Measurements from ENCODE around the gene ITPRIPL1. TPM values are rescaled to one million over a fixed set of nuclear protein-coding genes. Genes with fewer than 3 reads are reported as not detected.
A peak's percentile ranks its signal among the peaks of the same experiment; 100 is the strongest.

Gene ITPRIPL1
- total and polyA plus RNA-seq, 8 donors, result 1.3 to 6.1 (median 5.0) TPM

GRCh38 chr2:96353032-96353561 is 28.0 kb downstream of the ITPRIPL1 start:
- ATAC-seq (no peak), DNase-seq (no peak)
- H3K4me3 ChIP-seq, result no peak overlapping the region
- H3K36me3 ChIP-seq, result peaks cover 0 to 39% of the 10 kb centered on the region in 2 donors
- H3K27me3 ChIP-seq, result no peaks in the 10 kb centered on the region
- peak overlapping the region; percentile 26 to 50 for H3K27ac ChIP-seq
- no peaks in the 10 kb centered on the region for H3K9me3 ChIP-seq
- intact Hi-C loops (cut with DNase I), result no loop called here
- TF ChIP-seq CTCF (IDR thresholded peaks at IDR 0.05), result no peak
- H3K4me1 ChIP-seq, result peaks cover 0 to 8% of the 10 kb centered on the region in 2 donors

- intact Hi-C loops (cut with DNase I), result no loop called here
- no peak for TF ChIP-seq CTCF (IDR thresholded peaks at IDR 0.05)
- H3K36me3 ChIP-seq, result peaks cover 0 to 39% of the 10 kb centered on the region in 2 donors
- H3K27ac ChIP-seq, result peak overlapping the region; percentile 26 to 50
- H3K4me3 ChIP-seq, result no peak overlapping the region
- H3K27me3 ChIP-seq, result no peaks in the 10 kb centered on the region
- DNase-seq (no peak), ATAC-seq (peak; percentile 53)
- peaks cover 0 to 8% of the 10 kb centered on the region in 2 donors for H3K4me1 ChIP-seq
- no peaks in the 10 kb centered on the region for H3K9me3 ChIP-seq
Measured at GRCh38 chr2:96353606-96354101, 28.5 kb downstream of the ITPRIPL1 start.

- ATAC-seq, result no peak
- DNase-seq, result no peak
- H3K36me3 ChIP-seq, result peaks cover 0 to 40% of the 10 kb centered on the region in 2 donors
- no peak for TF ChIP-seq CTCF (IDR thresholded peaks at IDR 0.05)
- no peak overlapping the region for H3K4me3 ChIP-seq
- H3K4me1 ChIP-seq, result peaks cover 0 to 8% of the 10 kb centered on the region in 2 donors
- intact Hi-C loops (cut with DNase I), result no loop called here
- H3K27me3 ChIP-seq, result no peaks in the 10 kb centered on the region
- no peaks in the 10 kb centered on the region for H3K9me3 ChIP-seq
- no peak overlapping the region for H3K27ac ChIP-seq
Measured at GRCh38 chr2:96354492-96354891, 29.4 kb downstream of the ITPRIPL1 start.

- H3K9me3 ChIP-seq, result no peaks in the 10 kb centered on the region
- H3K4me1 ChIP-seq, result peaks cover 0 to 8% of the 10 kb centered on the region in 2 donors
- no peak overlapping the region for H3K27ac ChIP-seq
- H3K4me3 ChIP-seq, result no peak overlapping the region
- TF ChIP-seq CTCF (IDR thresholded peaks at IDR 0.05), result no peak
- intact Hi-C loops (cut with DNase I), result no loop called here
- DNase-seq (no peak), ATAC-seq (no peak)
- H3K36me3 ChIP-seq, result peaks cover 0 to 25% of the 10 kb centered on the region in 2 donors
- no peaks in the 10 kb centered on the region for H3K27me3 ChIP-seq
Measured at GRCh38 chr2:96356889-96357288, 31.8 kb downstream of the ITPRIPL1 start.

DNA sequence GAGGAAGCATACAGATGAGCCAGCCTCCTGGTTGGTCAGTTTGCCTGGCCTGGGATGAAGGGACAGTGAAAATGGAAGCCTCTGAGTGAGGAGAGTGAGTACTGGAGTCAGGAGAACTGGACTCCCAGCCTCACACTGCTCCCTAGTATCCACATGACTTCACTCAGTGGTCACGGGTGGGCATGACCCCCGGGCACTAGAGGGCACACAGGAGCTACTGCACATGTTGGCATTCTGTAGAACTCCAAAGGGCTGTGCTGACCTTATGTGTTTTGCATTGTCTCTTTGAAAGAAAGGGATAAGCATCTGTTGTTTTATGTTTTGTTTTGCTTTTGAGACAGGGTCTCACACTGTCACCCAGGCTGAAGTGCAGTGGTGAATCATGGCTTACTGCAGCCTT is 34.2 kb downstream of the ITPRIPL1 start:
- TF ChIP-seq CTCF (IDR thresholded peaks at IDR 0.05), result no peak
- intact Hi-C loops (cut with DNase I), result no loop called here
- no peak overlapping the region for H3K27ac ChIP-seq
- H3K27me3 ChIP-seq, result no peaks in the 10 kb centered on the region
- DNase-seq, result peak in 1 of 4 donors; percentile 40
- ATAC-seq, result peak; percentile 68
- H3K4me3 ChIP-seq, result no peak overlapping the region
- peaks cover 0 to 22% of the 10 kb centered on the region in 2 donors for H3K36me3 ChIP-seq
- no peaks in the 10 kb centered on the region for H3K9me3 ChIP-seq
- no peaks in the 10 kb centered on the region for H3K4me1 ChIP-seq

All from left lung (tissue), 10 donors.